Mesendoderm (in vitro differentiated cells): ENCODE results near the gene ELANE. TPM values are rescaled to one million over a fixed set of nuclear protein-coding genes. Genes with fewer than 3 reads are reported as not detected.

Source experiments
- small RNA-seq: library from polyadenylated mRNA; stranded (forward); fragments of <200 nt; extraction: miRNeasy Mini kit (QIAGEN cat#:217004); gene quantifications from one replicate; pipeline ENCODE3, GENCODE V24; 2013; ENCODE audit not compliant: insufficient read depth

ELANE gene

Small RNA genes lying within 50 kb of the gene (small RNA-seq; reads per million reads assigned to genes)
- gene MIR3187 (not detected), gene RNU6-9 (0.90 reads per million)
